ENCODE data around the gene PRSS22.

- TF ChIP-seq, protein P1, sequence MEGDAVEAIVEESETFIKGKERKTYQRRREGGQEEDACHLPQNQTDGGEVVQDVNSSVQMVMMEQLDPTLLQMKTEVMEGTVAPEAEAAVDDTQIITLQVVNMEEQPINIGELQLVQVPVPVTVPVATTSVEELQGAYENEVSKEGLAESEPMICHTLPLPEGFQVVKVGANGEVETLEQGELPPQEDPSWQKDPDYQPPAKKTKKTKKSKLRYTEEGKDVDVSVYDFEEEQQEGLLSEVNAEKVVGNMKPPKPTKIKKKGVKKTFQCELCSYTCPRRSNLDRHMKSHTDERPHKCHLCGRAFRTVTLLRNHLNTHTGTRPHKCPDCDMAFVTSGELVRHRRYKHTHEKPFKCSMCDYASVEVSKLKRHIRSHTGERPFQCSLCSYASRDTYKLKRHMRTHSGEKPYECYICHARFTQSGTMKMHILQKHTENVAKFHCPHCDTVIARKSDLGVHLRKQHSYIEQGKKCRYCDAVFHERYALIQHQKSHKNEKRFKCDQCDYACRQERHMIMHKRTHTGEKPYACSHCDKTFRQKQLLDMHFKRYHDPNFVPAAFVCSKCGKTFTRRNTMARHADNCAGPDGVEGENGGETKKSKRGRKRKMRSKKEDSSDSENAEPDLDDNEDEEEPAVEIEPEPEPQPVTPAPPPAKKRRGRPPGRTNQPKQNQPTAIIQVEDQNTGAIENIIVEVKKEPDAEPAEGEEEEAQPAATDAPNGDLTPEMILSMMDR (IDR thresholded peaks at IDR 0.05) = no peak
- no peak for TF ChIP-seq POLR2AphosphoS5 (IDR thresholded peaks at IDR 0.05)
- no peak for TF ChIP-seq POLR2A (IDR thresholded peaks at IDR 0.05)
Observed at GRCh38 chr16:2839650-2840450, 18.1 kb downstream of the PRSS22 start.

Data from breast epithelium (tissue), 3 donors.